Fibroblast of peridontal ligament (primary cell): ENCODE measurements around the gene GOLGA6B.
"Not testable (repeated sequence)": the region's sequence is repeated elsewhere in the genome, so short reads cannot be mapped to it uniquely, and the experiment has no call there.

ENCODE experiments used
- DNase-seq: peaks from one replicate; pipeline ENCODE4 v3.0.0-alpha.2; 2010; ENCODE audit errors: extremely low read depth

Gene GOLGA6B, protein sequence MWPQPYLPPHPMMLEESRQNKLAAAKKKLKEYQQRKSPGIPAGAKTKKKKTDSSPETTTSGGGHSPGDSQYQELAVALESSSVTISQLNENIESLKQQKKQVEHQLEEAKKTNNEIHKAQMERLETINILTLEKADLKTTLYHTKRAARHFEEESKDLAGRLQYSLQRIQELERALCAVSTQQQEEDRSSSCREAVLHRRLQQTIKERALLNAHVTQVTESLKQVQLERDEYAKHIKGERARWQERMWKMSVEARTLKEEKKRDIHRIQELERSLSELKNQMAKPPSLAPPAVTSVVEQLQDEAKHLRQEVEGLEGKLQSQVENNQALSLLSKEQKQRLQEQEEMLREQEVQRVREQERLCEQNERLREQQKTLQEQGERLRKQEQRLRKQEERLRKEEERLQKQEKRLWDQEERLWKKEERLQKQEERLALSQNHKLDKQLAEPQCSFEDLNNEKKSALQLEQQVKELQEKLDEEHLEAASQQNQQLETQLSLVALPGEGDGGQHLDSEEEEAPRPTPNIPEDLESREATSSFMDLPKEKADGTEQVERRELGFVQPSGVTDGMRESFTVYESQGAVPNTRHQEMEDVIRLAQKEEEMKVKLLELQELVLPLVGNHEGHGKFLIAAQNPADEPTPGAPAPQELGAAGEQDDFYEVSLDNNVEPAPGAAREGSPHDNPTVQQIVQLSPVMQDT

DNA sequence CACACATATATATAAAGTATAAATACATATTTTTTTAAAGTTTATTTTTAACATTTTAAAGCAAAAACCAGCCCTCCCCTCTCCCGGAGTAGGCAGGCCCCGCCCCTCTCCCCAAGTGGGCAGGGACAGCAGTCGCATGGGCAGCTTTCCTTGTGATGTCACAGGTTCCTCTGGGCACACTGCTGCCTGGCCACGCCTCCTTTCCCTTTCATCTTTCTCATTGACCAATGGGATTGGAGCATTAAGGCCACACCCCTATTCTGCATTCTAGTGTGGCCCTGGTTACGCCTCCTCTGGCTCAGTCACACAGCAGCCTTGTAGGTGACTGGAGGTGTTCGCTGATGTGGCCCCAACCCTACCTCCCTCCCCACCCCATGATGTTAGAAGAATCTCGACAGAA, at the start of gene GOLGA6B:
GOLGA6B (plus strand) TSS at position 301 of the 400 bp plus-strand sequence; CDS start at position 342, 41 bp downstream.
- not testable (repeated sequence) for DNase-seq

DNA sequence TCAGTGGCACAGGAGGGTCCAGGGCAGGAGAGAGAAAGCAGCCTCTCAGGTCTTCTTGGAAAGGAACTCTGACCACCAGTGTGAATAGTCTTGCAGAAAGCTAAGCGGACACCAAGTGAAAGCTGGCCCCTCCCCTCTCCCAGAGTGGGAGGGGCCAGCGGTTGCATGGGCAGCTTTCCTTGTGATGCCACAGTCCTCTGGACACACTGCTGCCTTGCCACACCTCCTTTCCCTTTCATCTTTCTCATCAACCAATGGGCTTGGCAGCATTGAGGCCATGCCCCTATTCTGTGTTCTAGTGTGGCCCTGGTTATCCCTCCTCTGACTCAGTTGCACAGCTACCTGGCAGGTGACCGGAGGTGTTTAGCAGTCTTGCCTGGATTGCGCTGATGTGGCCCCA, 49.7 kb upstream of the GOLGA6B start:
- DNase-seq, result no peak

DNA sequence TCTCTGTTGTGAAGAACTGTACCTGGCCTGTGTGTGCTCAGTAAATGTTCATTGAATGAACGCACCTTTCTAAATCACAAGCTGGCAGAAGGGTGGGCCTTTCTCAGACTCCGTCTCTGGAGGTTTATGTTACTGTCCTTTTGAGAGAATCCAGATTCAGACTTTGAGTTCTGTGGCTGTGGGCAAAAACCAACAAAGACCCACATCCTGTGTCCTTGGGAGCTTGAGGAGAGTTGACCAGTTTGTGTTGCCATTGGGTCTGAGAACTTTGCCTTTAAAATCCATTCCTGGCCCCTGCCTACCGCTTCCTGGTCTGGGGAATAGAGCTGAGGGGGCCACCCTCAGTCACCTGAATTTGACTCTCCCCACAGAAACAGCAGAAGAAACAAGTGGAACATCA, 46.4 kb upstream of the GOLGA6B start:
- DNase-seq, result not testable (repeated sequence)

DNA sequence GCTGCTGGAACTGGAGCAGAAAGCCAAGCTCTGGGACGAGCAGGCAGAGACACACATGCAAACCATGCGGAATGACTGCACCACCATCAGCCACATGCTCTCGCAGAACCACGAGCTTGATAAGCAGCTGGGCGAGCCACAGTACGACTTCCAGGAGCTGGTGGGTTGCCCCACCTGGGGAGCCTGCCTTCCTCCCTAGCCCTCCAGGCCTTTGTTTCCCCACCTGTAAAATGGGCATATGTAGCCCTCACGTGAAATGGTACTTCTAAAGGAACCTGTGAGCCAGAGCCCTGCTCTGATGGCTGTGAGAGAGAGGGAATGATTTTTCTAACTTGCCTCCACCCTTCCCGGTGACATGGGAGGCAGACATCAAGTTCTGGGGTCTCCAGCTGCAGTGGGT, 44.6 kb upstream of the GOLGA6B start:
- DNase-seq, result no peak

DNA sequence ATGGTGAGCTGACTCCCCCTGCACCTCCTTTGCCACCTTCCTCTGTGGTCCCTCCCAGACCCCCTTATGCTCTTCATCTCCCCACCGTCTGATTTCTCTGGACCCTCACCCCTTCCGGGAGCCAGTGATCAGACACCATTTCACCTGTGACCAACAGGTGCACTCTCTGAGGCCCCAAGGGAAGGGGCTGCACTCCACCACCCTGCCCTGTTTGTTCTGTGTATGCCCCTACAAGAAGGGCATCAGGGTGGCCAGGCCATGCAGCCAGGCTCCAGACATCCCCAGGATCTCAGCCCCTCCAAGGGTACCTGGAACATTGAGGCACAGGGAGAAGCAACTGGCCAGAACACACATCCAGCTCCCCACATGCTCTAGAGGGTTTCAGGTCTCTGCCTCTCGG, 42.2 kb upstream of the GOLGA6B start:
- not testable (repeated sequence) for DNase-seq

DNA sequence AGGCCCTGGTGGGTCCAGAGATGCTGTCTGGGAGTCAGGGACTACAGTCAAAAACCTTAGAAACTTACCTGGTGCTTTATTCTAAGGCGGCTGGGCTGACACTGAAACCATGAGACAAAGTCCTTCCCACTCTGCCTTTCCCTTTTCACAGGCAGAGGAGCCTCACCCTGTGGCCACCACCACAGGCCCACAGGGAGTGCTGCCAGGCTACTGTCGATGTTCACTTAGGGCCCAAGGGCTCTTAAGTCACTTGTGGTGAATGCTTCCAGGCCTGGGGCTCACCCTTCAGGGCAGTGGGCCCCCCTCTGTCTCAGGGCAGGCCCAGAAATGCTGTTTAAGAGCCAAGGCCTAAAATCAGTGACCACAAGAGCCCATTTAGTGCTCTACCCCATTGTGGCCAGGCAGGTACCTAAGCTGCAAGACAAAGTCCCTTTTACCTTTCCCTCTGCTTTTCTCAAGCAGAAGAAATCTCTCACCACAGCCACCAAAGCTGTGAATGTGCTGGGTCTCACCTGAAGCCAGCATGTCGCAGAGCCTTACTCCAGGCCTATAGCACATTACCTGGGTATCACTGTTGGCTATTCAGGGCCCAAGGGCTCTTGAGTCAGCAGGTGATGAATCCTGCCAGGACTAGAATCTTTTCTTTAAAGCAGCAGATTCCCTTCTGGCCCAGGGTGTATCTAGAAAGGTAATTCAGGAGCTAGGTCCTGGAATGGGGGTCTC, 39.5 kb upstream of the GOLGA6B start:
- no peak for DNase-seq

DNA sequence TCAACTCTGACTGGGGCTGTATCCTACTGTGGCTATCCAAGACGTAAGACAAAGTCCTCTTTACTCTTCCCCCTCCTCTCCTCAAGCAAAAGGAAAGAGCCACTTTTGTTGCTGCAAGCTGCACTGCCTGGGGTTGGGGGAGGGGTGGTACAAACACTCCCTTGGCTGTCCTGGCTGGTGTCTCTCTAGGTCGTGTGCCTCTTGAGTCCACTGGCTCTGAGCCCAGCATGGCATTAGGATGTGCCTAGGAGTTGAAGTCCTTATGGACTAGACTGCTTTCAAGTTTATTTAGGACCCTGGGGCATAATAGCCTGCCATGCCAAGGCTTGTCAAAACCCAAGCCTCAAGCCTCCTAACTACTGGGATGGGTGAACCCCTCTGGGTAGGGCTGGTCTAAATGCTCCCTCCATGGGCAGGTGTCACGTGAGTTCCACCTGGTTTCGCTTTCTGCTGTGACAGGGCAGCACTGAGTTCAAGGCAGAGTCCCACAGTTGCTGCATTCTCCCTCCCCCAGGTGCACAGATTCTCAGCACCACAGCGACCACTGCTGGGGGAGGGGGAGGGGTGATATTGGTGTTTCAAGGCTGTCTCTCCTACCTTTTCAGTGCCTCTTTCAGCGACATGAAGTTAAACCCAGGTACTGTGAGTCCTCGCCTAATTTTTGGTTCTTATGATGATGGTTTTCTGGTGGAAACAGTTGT, 38.8 kb upstream of the GOLGA6B start:
- not testable (repeated sequence) for DNase-seq

DNA sequence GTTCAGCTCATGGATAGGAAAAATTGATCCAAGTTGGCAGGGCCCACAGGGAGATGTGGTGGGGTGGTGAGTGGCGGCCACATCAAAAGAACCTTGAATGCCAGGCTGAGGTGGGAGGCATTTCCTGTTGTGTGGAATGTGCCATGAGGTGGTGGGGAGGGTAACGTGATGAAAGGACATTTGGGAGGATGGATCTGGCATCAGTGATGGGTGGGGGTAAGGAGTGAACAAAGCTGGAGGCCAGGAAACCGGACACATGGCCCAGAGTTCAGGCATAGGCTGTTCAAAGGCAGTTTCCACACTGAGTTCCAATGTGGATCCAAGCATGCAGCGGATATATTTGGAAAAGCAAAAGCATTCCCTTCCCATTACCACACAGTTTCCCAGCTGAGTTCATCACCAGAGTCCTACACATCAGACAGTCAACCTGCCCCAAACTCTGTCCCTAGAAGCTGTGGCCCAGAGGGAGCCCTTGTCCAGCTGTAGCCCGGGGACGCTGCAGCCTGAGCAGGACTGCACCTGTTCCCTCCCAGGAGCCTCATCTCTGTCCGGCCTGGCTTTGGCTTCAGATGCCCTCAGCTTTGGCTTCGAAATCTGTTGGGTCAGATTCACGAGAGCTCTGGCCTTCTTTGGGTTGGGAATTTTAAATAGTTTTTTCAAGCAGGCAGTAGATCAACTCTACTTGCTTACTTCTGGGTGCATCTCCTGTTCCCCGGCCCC, 37.8 kb upstream of the GOLGA6B start:
- DNase-seq, result no peak

DNA sequence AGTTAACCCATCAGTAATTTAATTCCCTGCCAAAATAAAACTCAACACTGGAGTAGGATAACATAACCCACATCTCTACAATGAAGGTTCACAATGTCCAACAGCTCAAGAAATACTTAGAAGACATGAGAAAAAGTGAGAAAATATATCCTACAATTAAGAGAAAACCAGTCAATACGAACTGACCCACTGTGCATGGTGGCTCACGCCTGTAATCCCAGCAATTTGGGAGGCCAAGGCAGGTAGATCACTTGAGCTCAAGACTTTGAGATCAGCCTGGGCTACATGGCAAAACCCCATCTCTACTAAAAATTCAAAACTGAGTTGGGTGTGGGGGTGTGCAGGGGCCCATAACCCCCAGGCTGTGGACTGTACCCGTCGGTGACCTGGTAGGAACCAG, 30.6 kb upstream of the GOLGA6B start:
- DNase-seq, result not testable (repeated sequence)

DNA sequence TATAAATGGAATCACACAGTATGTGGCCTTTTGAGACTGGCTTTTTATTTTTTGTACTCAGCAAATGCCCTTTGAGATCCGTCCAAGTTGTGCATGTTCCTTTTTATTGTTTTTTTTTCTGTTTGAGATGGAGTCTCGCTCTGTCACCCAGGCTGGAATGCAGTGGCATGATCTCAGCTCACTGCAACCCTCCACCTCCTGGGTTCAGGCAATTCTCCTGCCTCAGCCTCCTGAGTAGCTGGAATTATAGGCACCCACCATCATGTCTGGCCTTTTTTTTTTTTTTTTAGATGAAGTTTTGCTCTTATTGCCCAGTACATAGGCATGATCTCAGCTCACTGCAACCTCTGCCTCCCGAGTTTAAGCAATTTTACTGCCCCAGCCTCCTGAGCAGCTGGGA, 28.3 kb upstream of the GOLGA6B start:
- DNase-seq, result not testable (repeated sequence)

DNA sequence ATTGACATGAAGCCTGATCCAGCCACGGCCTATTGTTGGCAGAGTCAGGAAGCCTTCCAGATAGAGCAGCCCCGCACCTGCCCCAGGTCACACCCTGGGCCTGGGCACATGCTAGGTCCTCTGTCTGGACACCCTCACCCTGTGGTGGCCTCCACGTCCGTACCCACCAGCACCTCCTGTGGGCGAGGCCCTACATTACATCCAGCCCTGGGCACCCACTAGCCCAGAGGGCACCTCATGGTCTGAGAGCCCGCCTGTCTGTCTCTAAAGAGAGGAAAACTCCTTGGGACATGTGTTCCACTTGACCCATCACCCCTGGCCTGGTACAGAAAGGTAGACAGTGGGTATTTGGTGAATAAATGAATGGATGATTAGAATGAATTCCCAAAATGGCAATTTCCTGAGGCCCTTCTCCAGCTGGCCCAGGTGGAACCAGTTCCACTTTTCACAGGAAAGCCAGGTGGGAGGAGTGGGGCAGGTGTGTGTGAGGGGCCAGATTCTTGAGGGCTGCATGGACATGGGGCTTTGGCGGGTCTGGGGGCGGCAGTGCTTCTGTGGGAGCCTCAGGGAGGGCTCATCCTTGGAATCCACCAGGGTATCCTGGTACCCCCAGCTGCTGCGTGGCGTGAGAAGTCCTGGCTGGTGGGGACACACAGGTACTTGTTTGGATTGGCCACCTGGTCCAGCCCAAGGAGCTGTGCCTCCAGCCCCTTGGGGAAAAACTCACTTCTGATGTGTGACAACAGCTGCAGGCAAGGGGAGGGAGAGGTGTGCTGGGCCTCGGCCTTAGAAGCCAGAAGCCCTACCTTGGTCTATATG, 26.0 kb upstream of the GOLGA6B start:
- not testable (repeated sequence) for DNase-seq

DNA sequence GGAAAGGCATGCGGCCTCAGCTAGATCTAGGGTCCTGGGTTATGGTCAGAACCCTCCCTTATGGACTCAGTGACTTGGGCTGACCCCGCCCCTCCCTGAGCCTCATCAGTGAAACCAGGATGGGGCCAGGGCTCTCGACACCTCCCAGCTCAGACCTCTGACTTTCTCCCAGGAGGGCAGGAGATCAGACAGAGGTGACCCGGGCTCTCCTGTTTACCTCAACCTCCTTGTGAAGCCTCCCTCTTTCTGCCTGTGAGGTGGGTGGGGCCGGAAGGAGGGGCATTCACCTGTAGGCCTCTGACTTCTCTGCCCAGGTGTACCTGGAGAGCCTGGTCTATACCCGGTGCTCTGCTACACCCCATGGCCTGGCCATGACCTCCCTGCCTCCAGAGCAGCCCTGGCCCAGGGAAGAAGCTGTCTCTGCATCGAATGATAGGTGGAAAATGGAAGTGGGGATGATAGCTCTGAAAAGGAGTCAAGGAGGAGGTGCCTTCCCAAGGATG, 25.4 kb upstream of the GOLGA6B start:
- DNase-seq, result not testable (repeated sequence)

DNA sequence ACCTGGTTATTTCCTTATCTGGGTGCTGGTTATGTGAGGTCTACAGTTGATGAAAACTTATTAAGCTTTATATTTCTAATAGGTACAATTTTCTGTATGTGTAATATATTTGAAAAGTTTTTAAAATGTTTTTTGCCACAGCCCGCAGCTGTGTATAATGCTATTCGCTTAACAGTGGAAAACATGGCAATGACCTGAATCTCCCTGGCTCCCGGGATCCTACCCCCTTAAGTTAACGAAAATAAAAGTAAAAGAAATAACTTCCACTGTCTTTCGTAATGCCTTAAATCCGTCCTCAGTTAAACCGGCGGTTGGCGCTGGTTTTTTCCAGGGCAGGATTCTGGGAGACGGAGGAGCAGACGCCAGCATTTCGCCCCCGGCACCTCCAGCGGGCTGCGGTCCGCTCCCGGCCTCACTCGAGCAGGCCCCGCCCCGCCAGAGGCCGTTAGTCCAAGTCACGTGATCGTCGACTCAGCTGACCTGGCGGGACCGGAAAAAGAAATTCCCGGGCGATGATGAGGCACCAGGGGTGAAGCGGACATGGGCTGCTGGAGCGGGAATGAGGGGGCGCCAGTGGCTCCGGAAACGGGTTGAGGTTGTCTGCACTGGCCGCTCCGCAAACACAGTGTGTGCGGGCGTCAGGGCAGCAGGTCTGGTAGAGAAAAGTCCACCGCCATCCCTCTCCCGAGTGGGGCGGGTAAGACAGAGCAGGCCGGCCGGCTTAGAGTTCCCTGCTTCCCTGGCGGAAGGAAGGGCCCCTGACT, 17.8 kb upstream of the GOLGA6B start:
- peak; percentile 60 for DNase-seq

DNA sequence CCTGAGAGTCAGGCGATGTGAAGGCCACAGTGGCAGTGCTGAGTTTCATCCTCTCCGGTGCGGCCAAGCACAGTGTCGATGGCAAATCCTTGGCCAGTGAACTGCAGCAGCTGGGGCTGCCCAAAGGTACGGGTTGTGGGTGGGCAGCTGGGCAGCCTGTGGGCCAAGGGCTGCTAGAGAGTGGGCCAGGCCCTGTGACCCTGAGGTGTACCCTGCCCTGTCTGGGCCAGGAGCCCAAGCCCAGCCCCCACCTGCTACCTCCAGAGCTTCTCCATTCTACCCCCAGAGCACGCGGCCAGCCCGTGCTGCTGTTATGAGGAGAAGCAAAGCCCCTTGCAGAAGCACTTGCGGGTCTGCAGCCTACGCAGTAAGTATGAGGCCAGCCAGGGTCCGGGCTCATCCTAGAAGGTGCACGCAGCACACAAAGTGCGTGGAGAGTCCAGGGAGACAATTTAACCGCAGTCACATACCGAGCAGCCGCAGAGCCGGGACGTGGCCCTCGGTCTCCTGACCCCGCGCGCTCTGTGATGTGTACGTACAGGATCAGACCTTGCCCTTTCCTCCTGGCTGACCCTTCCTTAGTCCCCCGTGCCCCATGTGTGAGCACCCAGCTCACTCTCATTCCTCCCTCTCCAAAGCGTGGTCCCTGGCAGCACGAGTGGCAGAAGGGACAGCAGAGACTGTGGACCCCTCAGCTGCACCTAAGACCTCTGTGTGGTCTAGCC, 14.6 kb upstream of the GOLGA6B start:
- DNase-seq, result not testable (repeated sequence)

DNA sequence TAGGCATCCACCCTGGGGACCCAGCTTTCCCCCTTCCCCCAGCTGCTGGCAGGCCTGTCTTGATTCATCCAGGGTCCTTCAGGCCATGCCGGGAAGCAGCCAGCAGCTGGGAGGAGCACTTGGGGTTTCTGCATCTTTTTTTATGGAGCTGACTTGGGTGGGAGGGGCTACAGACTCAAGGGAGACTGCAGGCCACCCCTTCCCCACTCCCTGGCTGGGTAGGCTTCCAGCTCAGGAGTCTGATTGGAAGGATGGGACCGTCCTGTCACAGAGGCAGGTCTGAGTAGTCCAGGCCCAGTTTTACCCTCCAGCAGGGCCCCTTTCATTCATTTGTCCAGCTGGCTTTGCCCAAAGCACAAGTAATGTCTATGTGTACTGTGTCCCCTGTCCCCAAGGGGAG, 12.2 kb upstream of the GOLGA6B start:
- DNase-seq, result not testable (repeated sequence)

DNA sequence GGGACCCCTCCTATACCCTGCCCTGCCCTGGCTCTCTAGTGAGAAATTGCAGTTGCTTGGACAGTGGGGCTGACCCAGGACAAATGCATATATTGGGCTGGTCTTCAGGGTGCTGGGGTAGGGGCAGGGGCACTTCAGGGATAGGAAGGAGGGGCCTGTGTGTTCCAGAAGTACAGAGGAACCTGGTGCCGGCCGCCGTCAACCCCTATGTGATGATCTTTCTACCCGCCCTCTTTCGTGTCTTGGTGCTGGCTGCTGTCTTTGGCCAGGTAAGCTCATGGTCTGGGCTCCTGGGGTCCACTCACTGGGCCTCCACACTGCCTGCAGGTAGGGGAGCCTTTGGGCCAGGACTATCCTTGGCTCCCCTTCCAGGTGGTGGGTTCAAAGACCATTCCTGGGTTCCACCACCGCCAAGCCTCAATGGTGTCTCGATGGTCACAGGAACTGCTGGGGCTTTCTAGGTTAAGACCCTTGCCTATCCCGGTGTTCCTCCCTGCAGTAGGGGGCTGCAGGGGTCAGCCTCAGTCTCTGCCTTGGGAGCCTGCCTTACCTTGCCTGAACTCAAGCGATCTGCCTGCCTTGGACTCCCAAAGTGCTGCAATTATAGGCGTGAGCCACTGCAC, 5.8 kb upstream of the GOLGA6B start:
- DNase-seq, result not testable (repeated sequence)

DNA sequence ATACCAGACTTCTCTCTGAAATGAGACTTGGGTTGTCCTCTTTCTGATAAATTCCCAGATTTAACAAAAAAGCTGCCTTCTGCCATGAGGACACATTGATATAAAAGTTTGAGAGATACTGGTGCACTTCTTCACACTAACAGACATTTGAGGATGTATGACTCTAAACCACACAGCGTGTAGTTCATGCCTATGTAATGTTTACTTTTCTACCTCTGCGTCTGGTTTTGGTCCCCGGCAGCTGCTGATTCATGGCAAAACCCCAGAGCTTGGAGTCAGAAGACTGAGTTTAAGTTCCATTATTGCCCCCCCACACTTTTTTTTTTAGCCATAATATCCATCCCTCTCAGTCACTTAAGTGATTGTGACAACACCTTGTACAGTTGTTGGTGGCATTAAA, 1.5 kb downstream of the GOLGA6B start:
- DNase-seq, result not testable (repeated sequence)

DNA sequence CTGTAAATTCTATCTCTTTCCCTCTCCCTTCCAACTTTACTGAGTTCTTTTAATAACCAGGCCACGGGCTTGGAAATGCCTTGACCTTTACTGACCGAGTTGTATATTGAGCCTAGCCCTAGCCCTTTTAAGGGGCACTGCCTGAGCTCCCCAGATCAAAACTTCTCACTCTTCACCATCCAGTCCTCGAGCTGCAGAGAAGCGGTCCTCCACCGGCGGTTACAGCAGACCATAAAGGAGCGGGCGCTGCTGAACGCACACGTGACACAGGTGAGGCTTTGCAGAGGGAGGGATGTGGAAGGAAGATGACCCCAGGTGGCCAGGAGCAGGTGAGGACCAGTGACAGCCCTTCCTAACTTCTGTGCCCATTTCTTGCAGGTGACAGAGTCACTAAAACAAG, 6.6 kb downstream of the GOLGA6B start:
- DNase-seq, result not testable (repeated sequence)
